ENCODE results near the gene PACRGL.
A peak's percentile ranks its signal among the peaks of the same experiment; 100 is the strongest.

Gene PACRGL

GRCh38 chr4:20700007-20700761 lies at the start of gene PACRGL:
PACRGL (plus strand) TSS chr4:20700458; CDS start chr4:20704482, 4,024 bp downstream.
- peak; percentile 55 for DNase-seq

- no peak for DNase-seq
Observed at GRCh38 chr4:20652226-20652885, 47.9 kb upstream of the PACRGL start.

GRCh38 chr4:20658456-20658855 lies 41.8 kb upstream of the PACRGL start:
- DNase-seq = no peak

- no peak for DNase-seq
Observed at GRCh38 chr4:20662851-20663250, 37.4 kb upstream of the PACRGL start.

GRCh38 chr4:20666012-20666860 lies 34.0 kb upstream of the PACRGL start:
- DNase-seq = no peak

- no peak for DNase-seq
Observed at GRCh38 chr4:20672262-20672661, 28.0 kb upstream of the PACRGL start.

- no peak for DNase-seq
Observed at GRCh38 chr4:20675786-20676185, 24.5 kb upstream of the PACRGL start.

GRCh38 chr4:20676501-20677197 lies 23.6 kb upstream of the PACRGL start:
- no peak for DNase-seq

GRCh38 chr4:20678400-20678799 lies 21.9 kb upstream of the PACRGL start:
- DNase-seq = no peak

- DNase-seq = no peak
Observed at GRCh38 chr4:20679951-20680350, 20.3 kb upstream of the PACRGL start.

- no peak for DNase-seq
Observed at GRCh38 chr4:20680736-20681135, 19.5 kb upstream of the PACRGL start.

GRCh38 chr4:20681271-20681670 lies 19.0 kb upstream of the PACRGL start:
- no peak for DNase-seq

- no peak for DNase-seq
Observed at GRCh38 chr4:20682853-20683252, 17.4 kb upstream of the PACRGL start.

GRCh38 chr4:20683766-20684165 lies 16.5 kb upstream of the PACRGL start:
- DNase-seq = no peak

- DNase-seq = no peak
Observed at GRCh38 chr4:20684852-20685763, 15.2 kb upstream of the PACRGL start.

GRCh38 chr4:20687864-20688263 lies 12.4 kb upstream of the PACRGL start:
- no peak for DNase-seq

GRCh38 chr4:20696815-20697214 lies 3.4 kb upstream of the PACRGL start:
- DNase-seq = no peak

- no peak for DNase-seq
Observed at GRCh38 chr4:20698382-20698781, 1.9 kb upstream of the PACRGL start.

GRCh38 chr4:20698820-20699219 lies 1.4 kb upstream of the PACRGL start:
- DNase-seq = no peak

GRCh38 chr4:20711335-20711734 lies 11.1 kb downstream of the PACRGL start:
- no peak for DNase-seq

- DNase-seq = no peak
Observed at GRCh38 chr4:20723019-20723418, 22.8 kb downstream of the PACRGL start.

- no peak for DNase-seq
Observed at GRCh38 chr4:20723463-20723862, 23.2 kb downstream of the PACRGL start.
